Rectal smooth muscle tissue (tissue), 1 donor: ENCODE measurements around the gene RBM15.

Experiments used
- H3K27ac ChIP-seq: one replicate; pipeline ENCODE4 v1.7.0; 2013; ENCODE audit warnings: low read depth, low read length, inconsistent platforms
- H3K27me3 ChIP-seq: one replicate; pipeline ENCODE4 v1.7.0; 2013; ENCODE audit warnings: low read length; ENCODE audit not compliant: control insufficient read depth, insufficient read depth
- H3K36me3 ChIP-seq: one replicate; pipeline ENCODE4 v1.7.0; 2013; ENCODE audit warnings: low read length; ENCODE audit not compliant: control insufficient read depth, insufficient read depth
- H3K4me1 ChIP-seq: one replicate; pipeline ENCODE4 v1.7.0; 2013; ENCODE audit warnings: low read length; ENCODE audit not compliant: control insufficient read depth, insufficient read depth
- H3K4me3 ChIP-seq: one replicate; pipeline ENCODE4 v1.7.0; 2013; ENCODE audit warnings: low read length
- H3K9ac ChIP-seq: one replicate; pipeline ENCODE4 v1.7.0; 2013; ENCODE audit warnings: low read length

The RBM15 gene, protein sequence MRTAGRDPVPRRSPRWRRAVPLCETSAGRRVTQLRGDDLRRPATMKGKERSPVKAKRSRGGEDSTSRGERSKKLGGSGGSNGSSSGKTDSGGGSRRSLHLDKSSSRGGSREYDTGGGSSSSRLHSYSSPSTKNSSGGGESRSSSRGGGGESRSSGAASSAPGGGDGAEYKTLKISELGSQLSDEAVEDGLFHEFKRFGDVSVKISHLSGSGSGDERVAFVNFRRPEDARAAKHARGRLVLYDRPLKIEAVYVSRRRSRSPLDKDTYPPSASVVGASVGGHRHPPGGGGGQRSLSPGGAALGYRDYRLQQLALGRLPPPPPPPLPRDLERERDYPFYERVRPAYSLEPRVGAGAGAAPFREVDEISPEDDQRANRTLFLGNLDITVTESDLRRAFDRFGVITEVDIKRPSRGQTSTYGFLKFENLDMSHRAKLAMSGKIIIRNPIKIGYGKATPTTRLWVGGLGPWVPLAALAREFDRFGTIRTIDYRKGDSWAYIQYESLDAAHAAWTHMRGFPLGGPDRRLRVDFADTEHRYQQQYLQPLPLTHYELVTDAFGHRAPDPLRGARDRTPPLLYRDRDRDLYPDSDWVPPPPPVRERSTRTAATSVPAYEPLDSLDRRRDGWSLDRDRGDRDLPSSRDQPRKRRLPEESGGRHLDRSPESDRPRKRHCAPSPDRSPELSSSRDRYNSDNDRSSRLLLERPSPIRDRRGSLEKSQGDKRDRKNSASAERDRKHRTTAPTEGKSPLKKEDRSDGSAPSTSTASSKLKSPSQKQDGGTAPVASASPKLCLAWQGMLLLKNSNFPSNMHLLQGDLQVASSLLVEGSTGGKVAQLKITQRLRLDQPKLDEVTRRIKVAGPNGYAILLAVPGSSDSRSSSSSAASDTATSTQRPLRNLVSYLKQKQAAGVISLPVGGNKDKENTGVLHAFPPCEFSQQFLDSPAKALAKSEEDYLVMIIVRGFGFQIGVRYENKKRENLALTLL

DNA sequence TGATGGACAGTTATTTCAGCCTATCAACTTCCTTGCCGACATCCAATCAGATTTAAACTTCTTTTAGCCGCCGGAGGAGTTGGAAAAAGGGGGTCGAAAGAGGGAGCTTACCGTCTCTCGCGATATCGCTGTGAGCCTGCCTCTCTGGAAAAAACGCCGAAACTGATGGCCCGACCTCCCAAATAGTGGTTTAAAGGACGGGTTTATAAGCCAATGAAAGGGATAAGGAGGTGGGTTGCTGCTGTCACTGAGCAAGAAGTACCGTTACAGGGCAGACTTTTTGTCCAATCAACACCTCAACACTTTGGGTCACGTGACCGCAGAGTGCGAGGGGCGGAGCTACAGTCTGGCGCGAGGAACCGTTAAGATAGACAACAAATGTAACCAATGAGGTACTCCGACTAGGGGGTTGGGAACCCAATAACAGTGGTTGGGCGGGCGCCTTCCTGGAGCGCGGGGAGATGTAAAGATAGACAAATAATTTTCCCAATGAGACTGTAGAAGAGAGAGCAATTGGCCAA, at the start of gene RBM15:
Gene RBM15 (plus strand): TSS at position 492 of the 521 bp plus-strand sequence. CDS start 29 bp downstream, at position 521.
- peaks cover 19% of the 10 kb centered on the region for H3K4me1 ChIP-seq
- H3K9ac ChIP-seq = peak within 1 kb of the TSS; percentile 91

DNA sequence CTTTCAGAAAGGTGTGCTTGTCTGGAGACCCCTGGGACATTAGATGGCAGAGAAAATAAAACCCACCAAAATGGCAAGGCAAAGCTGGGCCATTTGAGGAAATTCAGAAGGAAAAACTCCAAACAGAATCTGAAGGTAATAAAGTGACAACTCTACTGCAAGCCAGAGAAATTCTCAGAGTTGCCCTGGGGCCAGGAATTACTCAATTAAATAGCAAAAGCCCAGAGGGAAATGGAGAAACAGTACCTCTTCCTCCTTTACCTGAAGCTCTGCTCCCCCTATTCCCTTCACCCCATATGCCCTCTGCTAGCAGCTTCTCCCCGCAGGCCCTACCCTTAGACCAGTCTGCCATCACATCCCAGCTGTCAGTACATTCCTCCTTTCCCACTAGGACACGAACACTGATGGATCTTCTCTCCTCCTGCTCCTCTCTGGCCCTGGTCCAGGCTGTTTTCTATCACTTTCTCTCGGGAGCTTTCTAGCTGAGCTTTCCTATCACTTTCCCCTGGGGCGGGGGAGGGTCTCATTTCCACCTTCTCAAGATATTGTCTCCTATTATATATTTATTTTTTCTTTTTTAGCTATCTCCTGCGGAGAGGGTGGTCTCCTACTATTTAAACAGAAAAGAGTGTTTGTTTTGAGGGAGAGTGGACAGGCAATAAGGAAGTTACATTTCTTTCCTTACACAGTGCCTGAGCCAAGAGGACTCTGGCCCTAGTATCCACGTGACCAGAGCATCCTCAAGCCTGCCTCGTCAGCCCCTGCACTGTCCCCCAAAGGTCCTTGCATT, 47.7 kb upstream of the RBM15 start:
- Histone ChIP-seq H3K4me1 (no peaks in the 10 kb centered on the region), H3K27ac (no peak overlapping the region), H3K4me3 (no peak overlapping the region), H3K36me3 (no peaks in the 10 kb centered on the region), H3K27me3 (no peaks in the 10 kb centered on the region), H3K9ac (no peak overlapping the region)

More for the DNA sequence above, at the start of gene RBM15:
- H3K27me3 ChIP-seq = no peaks in the 10 kb centered on the region
- H3K27ac ChIP-seq = peak within 1 kb of the TSS; percentile 100
- peak within 1 kb of the TSS; percentile 99 for H3K4me3 ChIP-seq
- peaks cover 9% of the 10 kb centered on the region for H3K36me3 ChIP-seq

DNA sequence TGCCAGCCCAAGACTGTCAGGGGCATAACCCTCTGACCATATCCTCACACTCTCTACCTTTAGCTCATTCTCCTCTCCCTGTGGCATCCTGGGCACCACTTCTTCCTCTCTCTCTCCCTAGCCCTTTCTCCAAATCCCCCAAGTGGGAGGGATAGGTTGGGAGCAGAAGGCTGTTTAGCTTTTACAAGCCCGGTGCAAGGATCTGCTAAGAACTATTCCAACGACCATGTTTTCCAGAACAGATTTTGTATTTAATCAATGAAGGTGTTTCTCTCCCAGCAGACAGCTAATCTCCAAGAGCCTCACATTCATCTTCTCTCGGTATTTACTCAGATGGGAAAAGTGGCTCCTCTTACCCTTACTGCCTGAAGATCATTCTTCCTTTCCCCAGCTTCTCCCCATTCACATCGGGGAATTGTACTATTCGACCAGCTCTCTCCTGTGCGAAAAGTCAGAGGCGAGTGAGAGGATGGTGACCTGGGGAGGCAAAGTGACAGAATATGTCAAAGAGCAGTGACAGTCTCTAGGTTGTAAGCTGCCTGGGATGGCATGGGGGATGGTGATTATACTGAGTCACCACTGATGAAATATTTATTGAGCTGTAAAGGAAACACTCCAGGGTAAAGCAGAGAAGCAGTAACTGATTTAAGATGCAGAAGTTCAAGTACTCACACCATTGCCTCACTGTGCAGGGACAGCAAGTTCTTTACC, 47.0 kb upstream of the RBM15 start:
- no peaks in the 10 kb centered on the region for H3K4me1 ChIP-seq
- no peak overlapping the region for H3K27ac ChIP-seq
- no peaks in the 10 kb centered on the region for H3K27me3 ChIP-seq
- H3K9ac ChIP-seq = no peak overlapping the region
- no peaks in the 10 kb centered on the region for H3K36me3 ChIP-seq
- no peak overlapping the region for H3K4me3 ChIP-seq

DNA sequence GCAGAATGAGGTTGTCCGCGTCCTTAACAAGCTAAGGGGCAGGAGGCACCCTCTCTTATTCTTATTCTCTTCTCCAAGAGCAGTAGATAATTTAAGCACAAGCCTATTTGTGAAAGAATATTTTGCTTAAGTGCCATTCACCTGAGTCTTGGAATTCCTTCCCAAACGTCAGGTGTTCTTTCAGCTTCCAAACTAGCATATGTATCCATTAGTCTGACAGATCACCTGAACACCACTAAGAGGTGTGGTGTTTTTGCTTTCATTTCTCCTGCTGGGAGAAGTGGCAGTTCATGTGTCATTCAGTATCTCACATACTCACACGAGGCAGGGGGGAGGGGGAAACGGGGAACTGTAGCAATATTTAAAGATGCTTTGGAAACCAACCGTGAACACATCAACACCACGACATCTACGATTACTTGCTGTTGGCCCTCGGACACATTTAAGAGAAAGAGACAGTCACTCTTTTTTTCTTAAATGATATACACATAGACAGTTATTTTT, 45.5 kb upstream of the RBM15 start:
- H3K4me3 ChIP-seq = no peak overlapping the region
- H3K4me1 ChIP-seq = no peaks in the 10 kb centered on the region
- no peaks in the 10 kb centered on the region for H3K36me3 ChIP-seq
- H3K27ac ChIP-seq = no peak overlapping the region
- no peak overlapping the region for H3K9ac ChIP-seq
- no peaks in the 10 kb centered on the region for H3K27me3 ChIP-seq

DNA sequence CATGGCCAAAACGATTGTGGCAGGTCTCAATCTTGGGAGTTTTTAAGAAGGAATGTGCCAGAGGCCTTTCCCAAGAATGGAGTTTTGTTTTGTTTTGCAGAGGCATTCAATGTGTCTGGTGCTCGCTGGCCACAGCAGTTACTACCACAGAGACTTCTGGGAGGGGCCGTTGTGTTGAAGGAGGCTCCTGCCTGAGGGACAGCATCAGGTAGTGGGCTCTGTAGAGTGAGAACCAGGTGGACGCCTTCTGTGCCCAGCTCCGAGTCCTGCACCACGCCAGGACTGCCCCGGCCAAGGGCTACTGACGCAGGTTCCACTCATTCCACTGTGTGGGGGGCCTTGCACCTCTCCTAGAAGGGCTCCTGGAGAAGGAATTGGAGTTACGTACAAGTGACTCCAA, 44.9 kb upstream of the RBM15 start:
- Histone ChIP-seq H3K27ac (no peak overlapping the region), H3K4me3 (no peak overlapping the region), H3K36me3 (no peaks in the 10 kb centered on the region), H3K27me3 (no peaks in the 10 kb centered on the region), H3K9ac (no peak overlapping the region), H3K4me1 (no peaks in the 10 kb centered on the region)

DNA sequence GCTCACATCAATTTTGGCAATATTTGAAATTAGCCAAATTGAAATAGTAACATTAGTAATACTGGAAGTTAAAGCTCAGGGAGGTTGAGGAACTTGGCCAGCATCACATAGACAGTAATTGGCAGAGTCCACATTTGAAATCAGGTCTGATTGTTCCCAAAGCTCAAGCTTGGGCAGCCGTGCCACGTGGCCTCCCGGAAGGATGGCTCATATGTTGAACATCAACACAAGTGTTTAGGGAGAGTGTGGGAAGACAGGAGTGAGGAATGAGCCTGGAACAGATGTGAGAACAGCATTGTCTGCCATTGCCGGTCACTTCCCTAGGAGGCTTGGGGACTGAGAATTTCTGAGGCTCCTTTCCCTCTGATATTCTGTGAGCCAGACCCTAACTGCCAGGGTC, 40.2 kb upstream of the RBM15 start:
- H3K27me3 ChIP-seq = no peaks in the 10 kb centered on the region
- no peak overlapping the region for H3K4me3 ChIP-seq
- no peaks in the 10 kb centered on the region for H3K36me3 ChIP-seq
- no peak overlapping the region for H3K27ac ChIP-seq
- no peaks in the 10 kb centered on the region for H3K4me1 ChIP-seq
- no peak overlapping the region for H3K9ac ChIP-seq

DNA sequence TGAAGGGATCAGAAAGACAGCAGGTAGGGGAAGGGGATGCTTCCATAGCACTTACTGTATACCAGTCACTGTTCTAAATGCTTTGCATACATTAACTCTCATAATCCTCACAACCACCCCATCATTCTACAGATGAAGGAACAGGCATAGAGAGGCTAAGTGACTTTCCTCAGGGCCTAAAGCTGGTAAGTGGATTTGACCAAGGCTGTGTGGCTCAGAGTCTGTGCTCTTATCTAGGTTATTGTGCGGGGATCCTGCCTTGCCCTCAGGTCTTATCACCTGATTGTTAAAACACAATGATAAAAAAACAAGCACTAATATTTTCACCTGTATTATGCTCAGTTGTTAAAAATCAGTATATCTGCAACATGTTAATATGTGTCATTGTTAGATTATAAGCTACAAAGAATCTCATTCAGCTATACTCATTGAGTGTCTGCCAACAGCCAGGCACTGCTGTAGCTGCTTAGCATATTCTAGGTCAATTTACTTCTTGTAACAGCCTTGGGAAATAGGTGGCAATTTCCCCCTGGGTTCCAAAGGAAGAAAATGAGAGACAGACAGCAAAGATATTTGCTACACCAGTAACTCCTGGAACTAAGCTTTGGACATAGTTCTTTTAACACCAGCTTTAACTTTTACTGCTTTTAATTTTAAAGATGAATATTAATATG, 38.6 kb upstream of the RBM15 start:
- Histone ChIP-seq H3K27ac (no peak overlapping the region), H3K4me3 (no peak overlapping the region), H3K4me1 (no peaks in the 10 kb centered on the region), H3K27me3 (no peaks in the 10 kb centered on the region), H3K36me3 (no peaks in the 10 kb centered on the region), H3K9ac (no peak overlapping the region)

DNA sequence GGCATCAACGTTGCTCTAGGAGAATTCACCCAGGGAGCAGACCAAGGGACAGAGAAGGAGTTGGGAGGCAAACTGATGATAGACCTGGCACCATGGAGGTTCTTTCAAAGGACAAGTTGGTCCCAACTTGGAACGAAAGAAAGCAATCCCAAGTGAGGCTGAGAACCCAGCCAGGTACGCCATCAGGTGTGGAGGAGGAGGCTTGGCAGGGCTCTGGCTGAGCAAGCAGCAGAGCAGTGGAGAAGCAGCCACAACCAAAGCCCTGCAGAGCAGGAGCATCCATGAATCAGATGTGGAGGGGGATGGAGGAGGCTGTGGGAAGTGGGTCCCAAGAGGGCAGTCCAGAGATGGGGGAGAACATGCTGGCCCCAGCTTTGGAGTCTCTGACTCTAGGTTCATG, 36.3 kb upstream of the RBM15 start:
- no peak overlapping the region for H3K27ac ChIP-seq
- no peak overlapping the region for H3K4me3 ChIP-seq
- H3K27me3 ChIP-seq = no peaks in the 10 kb centered on the region
- no peaks in the 10 kb centered on the region for H3K4me1 ChIP-seq
- no peaks in the 10 kb centered on the region for H3K36me3 ChIP-seq
- no peak overlapping the region for H3K9ac ChIP-seq

DNA sequence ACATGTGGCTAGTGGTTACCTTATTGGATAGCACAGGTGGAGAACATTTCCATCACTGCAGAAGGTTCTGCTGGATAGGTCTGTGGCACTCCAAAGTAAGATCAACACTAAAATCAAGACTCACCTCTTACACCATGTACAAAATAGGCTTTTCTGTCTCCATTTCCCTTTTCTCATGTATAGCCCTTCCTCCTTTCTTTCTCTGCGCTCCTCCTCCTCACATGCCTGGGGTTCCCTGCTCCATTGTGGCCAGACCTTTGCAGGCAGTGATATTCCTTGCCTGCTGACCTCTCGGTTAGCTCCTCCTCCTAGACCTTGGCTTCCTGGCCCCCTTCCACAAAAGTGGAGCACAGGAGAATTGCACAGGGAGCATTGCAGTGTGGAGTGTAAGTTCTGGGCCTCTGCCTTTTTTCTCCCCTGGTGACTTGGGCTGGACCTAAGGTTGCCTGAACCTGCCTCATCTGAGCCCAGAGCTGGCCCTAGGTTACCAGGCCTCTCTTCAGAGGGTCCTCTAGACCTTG, 33.2 kb upstream of the RBM15 start:
- H3K27me3 ChIP-seq = no peaks in the 10 kb centered on the region
- H3K9ac ChIP-seq = no peak overlapping the region
- no peaks in the 10 kb centered on the region for H3K36me3 ChIP-seq
- no peak overlapping the region for H3K4me3 ChIP-seq
- H3K27ac ChIP-seq = no peak overlapping the region
- H3K4me1 ChIP-seq = no peaks in the 10 kb centered on the region

DNA sequence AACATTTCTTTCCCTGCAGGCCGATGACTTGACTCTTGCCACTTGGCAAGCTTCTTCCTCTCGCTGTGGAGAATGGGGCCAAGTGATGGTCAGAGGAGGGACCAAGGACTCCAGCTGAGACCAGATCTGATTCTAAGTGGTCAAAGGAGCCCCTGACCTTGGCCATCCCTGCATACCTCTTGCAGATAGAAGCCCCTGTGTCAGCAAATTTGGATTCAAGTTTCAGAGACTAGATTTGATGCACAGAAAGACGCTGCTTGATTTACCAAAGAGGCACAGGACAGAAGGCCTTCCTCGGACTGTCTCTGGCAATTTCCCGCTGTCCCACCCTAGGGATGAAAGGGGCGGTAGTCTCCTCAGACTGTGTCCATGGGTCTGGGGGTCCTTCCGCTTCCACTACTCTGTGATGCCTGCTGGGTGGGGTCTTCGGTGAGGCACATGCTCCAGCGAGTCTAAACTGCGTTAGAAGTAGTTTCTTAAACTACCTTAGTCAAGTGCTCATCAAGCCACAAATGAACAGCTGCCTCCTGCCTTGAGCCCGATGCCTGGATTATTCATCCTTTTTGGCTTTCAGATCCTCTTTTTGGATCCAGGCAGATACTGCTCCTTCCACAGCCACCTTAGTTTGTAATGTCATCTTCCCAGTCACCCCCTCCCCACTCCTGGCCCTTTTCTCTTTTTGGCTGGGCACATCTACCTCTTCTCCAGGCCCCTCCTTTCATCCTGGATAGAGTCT, 31.8 kb upstream of the RBM15 start:
- Histone ChIP-seq H3K27ac (no peak overlapping the region), H3K4me3 (no peak overlapping the region), H3K27me3 (no peaks in the 10 kb centered on the region), H3K9ac (no peak overlapping the region), H3K36me3 (no peaks in the 10 kb centered on the region), H3K4me1 (peaks cover 2% of the 10 kb centered on the region)
